ENCODE results near the gene RBBP4. TPM values are rescaled to one million over a fixed set of nuclear protein-coding genes. Genes with fewer than 3 reads are reported as not detected.

RBBP4 gene
- total and polyA plus RNA-seq, 2 of the 13 experiments (the other 11 are each of a cell fraction or from before 2014, with no cell fraction given) = 64.4 to 166 TPM

GRCh38 chr1:32612189-32612881, 38.7 kb upstream of the RBBP4 start (continued):
- TF ChIP-seq AGO2 (optimal IDR thresholded peaks at IDR 0.05; ENCODE audit: low read depth, low read length) = peak; percentile 72
- no peak for TF ChIP-seq KLF11 (CRISPR knock-in tag; IDR thresholded peaks at IDR 0.05)
- TF ChIP-seq HOXA5 (CRISPR knock-in tag; IDR thresholded peaks at IDR 0.05) = no peak
- peak; percentile 40; the same call in 1 of the 2 replicates for TF ChIP-seq TARDBP (CRISPR knock-in tag; IDR thresholded peaks at IDR 0.05)
- 0 out of 2 replicates have a peak, but pooled peaks have one; percentile 42 for TF ChIP-seq MTERF4 (CRISPR knock-in tag; IDR thresholded peaks at IDR 0.05)
- TF ChIP-seq ZFP90 (CRISPR knock-in tag; IDR thresholded peaks at IDR 0.05; ENCODE audit: borderline replicate concordance) = 0 out of 2 replicates have a peak, but pooled peaks have one; percentile 28
- TF ChIP-seq ZNF780A (CRISPR knock-in tag; IDR thresholded peaks at IDR 0.05) = no peak
- TF ChIP-seq BHLHE40 (IDR thresholded peaks at IDR 0.05; ENCODE audit: low read length) = peak; percentile 54; the same call in 1 of the 2 replicates
- peak; percentile 32; the same call in 1 of the 2 replicates for TF ChIP-seq MIER3 (CRISPR knock-in tag; IDR thresholded peaks at IDR 0.05; ENCODE audit: borderline replicate concordance)
- peak; percentile 29 for TF ChIP-seq STAG1 (CRISPR knock-in tag; IDR thresholded peaks at IDR 0.05)
- TF ChIP-seq ZNF232 (CRISPR knock-in tag; IDR thresholded peaks at IDR 0.05; ENCODE audit: borderline replicate concordance) = 0 out of 2 replicates have a peak, but pooled peaks have one; percentile 43
- peak; percentile 62; the same call in 1 of the 2 replicates for TF ChIP-seq HES4 (CRISPR knock-in tag; IDR thresholded peaks at IDR 0.05; ENCODE audit: borderline replicate concordance)
- TF ChIP-seq POGZ (CRISPR knock-in tag; IDR thresholded peaks at IDR 0.05) = peak; percentile 76
- TF ChIP-seq RFXAP (CRISPR knock-in tag; IDR thresholded peaks at IDR 0.05; ENCODE audit: borderline replicate concordance) = peak; percentile 52; the same call in 1 of the 2 replicates
- TF ChIP-seq TEAD2 (CRISPR knock-in tag; IDR thresholded peaks at IDR 0.05) = no peak
- peak; percentile 69; the same call in 1 of the 2 replicates for TF ChIP-seq ZNF343 (CRISPR knock-in tag; IDR thresholded peaks at IDR 0.05)
- peak; percentile 83; the same call in 1 of the 2 replicates for TF ChIP-seq HMGXB3 (CRISPR knock-in tag; IDR thresholded peaks at IDR 0.05; ENCODE audit: borderline replicate concordance)
- TF ChIP-seq ZNF501 (CRISPR knock-in tag; IDR thresholded peaks at IDR 0.05) = peak; percentile 72; the same call in 1 of the 2 replicates
- TF ChIP-seq ZFP91 (CRISPR knock-in tag; IDR thresholded peaks at IDR 0.05; ENCODE audit: borderline replicate concordance) = peak; percentile 83
- peak; percentile 58; the same call in 1 of the 2 replicates for TF ChIP-seq ZNF124 (CRISPR knock-in tag; IDR thresholded peaks at IDR 0.05)
- TF ChIP-seq YY1 (IDR thresholded peaks at IDR 0.05; ENCODE audit: insufficient read depth, insufficient replicate concordance, low read depth, low read length) = peak; percentile 36
- TF ChIP-seq SOX6 (IDR thresholded peaks at IDR 0.05) = no peak
- TF ChIP-seq SOX6 (CRISPR knock-in tag; IDR thresholded peaks at IDR 0.05) = peak; percentile 51; the same call in 1 of the 2 replicates
- TF ChIP-seq NFYB (CRISPR knock-in tag; IDR thresholded peaks at IDR 0.05) = peak; percentile 88
